SK-N-MC (cell line): ENCODE measurements around the gene RAB3IP.

Experiments
- EZH2 ChIP-seq: fragments of 200-600 bp; sonication (generic); IDR thresholded peaks from one replicate; pipeline ENCODE4 v1.6.1; 2017; ENCODE audit warnings: antibody characterized with exemption
- POLR2AphosphoS5 ChIP-seq: IDR thresholded peaks from 2 replicates; pipeline ENCODE4 v1.6.1; 2012; ENCODE audit warnings: mild to moderate bottlenecking, low read depth, low read length, borderline replicate concordance

GRCh38 chr12:69843608-69844007 is 104.9 kb downstream of the RAB3IP start:
- TF ChIP-seq EZH2, result no peak
- no peak for TF ChIP-seq POLR2AphosphoS5
